Inflammatory macrophage treated with lipopolysaccharide for 1 hour (primary cell): ENCODE measurements around the gene SNRPN.
"Not testable (repeated sequence)": the region's sequence is repeated elsewhere in the genome, so short reads cannot be mapped to it uniquely, and the experiment has no call there.

Source experiments
- DNase-seq, 2 donors: peaks; one replicate each; pipeline ENCODE4 v3.0.0-alpha.2; 2020 to 2022

Gene SNRPN

GRCh38 chr15:24971772-24972171 is 17.0 kb downstream of the SNRPN start:
- no peak for DNase-seq

- not testable (repeated sequence) for DNase-seq
Observed at GRCh38 chr15:24972707-24973106, 17.9 kb downstream of the SNRPN start.

- no peak for DNase-seq
Observed at GRCh38 chr15:24976932-24977331, 22.1 kb downstream of the SNRPN start.

GRCh38 chr15:24977686-24978085 is 22.9 kb downstream of the SNRPN start:
- DNase-seq = no peak

- DNase-seq = no peak
Observed at GRCh38 chr15:24985224-24985623, 30.4 kb downstream of the SNRPN start.

GRCh38 chr15:24986653-24987052 is 31.9 kb downstream of the SNRPN start:
- DNase-seq = no peak

- no peak for DNase-seq
Observed at GRCh38 chr15:25019434-25019833, 64.6 kb downstream of the SNRPN start.

GRCh38 chr15:25022233-25022632 is 67.4 kb downstream of the SNRPN start:
- no peak for DNase-seq
